AG08395 (cell line): ENCODE data around the gene KIF5C.

Source experiments
- DNase-seq: peaks from one replicate; pipeline ENCODE4 v3.0.0; 2012; ENCODE audit warnings: mixed read lengths, low spot score

The KIF5C gene

DNA sequence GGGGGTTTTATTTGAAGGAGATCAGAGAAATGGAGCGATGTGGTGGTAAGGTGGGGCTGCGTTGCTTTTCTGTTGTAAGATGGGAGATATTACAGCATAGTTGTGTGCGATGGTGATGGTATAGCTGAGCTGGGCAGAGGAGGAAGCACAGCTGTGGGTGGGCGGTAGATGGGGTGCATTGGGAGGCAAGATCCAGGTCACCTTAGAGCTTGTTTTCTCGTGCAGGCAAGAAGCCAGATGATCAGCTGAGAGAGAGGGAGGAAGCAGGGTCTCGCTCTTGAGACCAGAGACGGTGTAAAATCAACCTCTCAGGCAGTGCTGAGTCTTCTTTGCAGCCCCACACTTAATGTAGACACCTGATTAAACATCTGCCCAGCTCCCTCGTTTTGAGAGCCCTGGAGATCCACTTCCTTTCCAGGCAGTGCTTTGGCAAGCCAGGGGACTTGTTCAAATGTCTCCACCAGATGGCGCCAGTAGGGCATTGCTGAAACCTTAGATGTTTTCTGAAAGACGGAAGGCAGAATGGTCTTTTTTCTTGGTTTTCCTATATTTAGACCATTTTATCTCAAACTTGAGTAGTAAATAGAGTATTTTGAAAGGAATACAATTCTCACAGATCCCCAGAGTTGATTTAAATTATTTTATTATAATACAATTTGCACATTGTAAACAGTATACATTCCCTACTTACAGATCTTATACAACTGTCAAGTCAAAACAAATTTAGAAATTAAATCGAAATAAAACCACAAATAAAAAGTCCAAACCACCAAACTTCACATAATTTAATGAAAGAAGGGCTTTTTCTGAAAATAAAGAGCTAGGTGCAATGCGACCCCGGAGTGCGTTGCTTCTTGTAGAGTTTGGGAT, 142.3 kb downstream of the KIF5C start:
- peak; percentile 84 for DNase-seq

DNA sequence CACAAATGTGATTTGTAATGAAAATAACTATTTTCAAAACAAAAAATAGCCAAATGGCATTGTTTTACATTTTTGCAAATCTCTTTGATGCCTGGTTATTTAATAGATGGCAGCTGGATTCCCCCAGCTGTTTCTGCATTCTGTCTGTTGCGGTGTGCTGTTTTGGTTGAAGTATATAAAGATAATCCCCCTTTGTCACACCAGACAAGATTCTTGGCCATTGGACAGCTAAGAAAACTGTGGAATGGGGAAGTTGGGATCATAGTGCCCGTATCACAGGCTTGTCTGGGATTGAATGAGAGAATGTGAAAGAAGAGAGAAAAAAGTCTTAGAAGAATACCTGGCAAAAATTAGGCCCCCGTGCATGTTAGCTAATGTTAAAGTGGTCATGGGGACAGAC, 144.0 kb downstream of the KIF5C start:
- no peak for DNase-seq

DNA sequence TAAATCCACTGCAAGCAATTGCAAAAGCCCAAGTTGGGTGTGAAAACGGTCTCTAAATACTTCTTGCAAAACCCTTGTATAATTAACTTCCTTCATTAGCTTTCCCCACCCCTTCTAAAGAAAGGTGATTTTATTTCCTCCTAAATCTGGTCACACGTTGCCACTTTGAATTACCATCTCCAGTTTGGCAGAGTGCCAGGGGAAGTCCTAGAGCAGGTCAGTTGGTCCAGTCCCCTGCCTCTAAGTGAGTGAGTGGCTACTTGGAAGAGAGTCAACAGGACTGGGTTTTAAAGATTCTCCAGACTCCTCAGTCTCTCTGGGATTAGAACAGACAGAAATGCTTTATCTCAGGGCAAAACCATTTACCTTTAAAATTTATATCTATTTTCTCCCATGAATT, 144.7 kb downstream of the KIF5C start:
- DNase-seq, result no peak

DNA sequence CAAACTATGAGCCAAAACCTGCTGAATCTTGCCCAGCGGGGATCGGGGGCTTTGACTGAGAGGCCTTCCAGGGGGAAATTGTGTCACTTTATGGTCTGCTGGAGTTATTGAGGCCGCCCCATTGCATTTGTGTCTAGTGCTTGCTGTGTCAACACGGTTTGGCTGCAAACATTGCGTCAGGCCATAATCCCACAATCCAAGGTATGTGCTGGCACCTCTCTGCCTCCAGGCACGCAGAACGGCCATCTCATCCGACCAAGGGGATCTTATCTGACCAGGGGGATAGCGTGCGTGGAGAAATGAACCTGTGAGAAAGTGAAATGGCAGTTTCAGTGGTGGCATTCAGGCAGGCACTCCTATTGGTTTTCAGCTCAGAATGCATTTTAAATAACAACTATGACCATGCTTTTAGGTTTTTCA, 145.4 kb downstream of the KIF5C start:
- no peak for DNase-seq

DNA sequence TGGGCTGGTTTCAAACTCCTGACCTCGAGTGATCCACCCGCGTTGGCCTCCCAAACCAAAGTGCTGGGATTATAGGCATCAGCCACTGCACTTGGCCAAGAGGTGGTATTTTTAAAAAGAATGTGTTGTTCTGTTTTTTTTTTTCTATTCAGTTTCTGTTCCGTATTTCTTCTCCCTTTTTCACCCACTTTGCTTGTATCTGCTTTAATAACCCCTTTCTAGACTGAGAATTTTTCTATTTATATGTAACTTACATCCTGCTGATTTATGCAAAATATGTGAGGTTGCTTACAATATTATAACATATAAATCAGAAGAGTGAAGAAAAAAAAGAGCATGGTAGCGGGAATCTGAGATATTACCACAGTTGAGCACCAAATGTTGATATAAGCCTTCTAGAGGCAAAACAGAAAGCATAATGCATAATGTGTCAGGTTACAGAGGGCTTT, 146.3 kb downstream of the KIF5C start:
- no peak for DNase-seq

DNA sequence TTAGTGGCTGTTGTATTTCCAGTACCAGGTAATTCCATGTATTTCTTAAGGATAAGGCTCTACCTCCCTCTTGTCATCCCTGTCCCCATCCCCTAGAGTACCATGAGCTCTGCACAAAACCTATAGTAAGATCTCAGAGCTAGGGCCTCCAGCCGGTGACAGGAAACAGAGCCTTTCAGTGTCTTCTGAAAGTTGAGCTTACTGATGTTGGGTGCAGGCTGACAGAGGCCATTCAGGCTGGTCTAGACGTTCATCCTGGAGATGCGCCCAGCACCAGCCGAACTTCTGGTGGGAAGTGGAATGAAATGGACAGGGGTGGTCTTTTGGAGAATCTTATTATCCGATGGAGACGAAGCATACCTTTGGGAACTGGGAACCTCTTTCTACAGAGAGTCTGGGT, 146.7 kb downstream of the KIF5C start:
- DNase-seq, result no peak

DNA sequence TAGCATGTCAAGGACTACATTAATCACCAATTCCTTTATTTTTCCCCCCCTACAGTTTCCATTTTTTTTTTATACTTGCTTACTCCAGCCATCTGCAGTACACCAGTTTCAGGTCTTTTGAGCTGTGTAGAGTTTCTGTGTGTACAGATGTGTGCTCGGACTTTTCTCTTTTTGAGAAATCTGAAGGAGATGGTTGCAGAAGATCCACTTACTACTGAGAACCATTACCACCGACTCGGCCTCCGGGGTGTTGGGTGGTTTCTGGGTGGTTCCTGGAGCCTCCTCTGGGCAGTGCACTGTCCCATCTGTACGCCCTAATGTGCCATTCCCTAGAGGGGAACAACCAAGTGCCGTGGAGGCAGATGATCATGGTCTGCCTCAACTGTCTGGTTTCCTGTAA, 148.1 kb downstream of the KIF5C start:
- DNase-seq, result no peak

DNA sequence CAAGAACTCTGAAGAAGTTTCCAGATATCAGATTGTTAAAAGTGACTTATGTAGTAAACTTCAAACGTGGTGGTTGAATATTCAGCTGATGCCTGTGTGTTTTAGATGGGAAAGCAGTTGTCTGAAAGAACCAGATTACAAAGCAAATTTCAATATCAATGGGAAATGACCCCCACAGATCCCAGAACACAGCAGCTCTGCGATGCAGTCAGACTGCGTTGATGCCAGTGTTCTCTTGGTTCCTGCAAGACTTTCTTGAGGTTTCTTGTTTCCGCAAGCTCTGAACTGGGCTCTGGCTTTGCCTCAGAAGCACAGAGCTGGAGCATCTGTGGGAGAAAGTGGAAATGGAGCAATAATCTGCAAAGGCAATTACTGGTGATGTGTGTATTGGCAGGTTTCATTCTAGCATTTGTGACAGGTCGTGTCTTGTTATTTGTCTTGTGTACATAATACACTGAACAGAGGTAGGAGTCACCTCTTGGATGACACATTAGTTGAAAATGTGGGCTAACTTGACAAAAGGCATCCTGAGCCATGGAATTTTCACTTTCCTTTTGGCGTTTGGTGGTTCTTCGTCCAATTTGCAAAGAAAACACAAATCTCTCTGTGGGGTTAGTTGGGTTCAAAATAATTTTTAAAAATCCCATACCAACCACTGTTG, 152.7 kb downstream of the KIF5C start:
- no peak for DNase-seq

DNA sequence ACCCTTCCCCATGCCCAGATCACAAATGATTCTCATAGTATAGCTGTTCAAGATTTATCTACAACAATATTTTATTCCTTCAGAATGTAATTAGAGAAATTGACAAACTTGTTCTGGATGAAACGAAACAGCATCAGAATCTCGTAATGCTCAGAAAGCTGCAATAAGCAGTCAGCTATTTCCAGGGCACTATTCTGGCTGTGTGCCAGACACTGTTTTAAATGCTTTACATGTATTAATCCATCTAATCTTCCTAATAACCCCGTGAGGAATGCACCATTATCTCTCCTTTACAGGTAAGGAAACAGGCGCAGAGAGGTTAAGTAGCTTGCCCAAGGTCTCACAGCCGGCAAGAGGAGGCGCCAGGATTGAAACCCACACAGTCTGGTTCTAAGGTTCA, 153.3 kb downstream of the KIF5C start:
- no peak for DNase-seq

DNA sequence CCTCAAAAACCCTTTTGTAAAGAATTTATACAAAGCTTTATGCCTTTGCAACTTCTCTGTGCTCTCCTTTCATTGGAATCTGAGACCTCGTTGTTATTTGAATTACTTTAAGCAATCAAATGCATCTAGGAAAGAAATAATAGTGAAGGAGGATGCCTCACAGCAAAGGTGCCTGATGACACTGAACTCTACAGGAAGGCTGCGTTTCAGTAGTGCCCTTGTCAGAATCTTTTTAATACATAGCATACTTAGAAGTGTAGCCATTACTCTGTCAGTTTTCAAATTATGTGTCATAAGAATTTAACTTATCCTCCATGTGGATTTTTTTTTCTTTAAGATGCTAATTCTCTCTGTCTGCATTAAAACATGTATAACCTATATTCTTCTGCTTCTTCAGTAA, 153.9 kb downstream of the KIF5C start:
- DNase-seq, result no peak

DNA sequence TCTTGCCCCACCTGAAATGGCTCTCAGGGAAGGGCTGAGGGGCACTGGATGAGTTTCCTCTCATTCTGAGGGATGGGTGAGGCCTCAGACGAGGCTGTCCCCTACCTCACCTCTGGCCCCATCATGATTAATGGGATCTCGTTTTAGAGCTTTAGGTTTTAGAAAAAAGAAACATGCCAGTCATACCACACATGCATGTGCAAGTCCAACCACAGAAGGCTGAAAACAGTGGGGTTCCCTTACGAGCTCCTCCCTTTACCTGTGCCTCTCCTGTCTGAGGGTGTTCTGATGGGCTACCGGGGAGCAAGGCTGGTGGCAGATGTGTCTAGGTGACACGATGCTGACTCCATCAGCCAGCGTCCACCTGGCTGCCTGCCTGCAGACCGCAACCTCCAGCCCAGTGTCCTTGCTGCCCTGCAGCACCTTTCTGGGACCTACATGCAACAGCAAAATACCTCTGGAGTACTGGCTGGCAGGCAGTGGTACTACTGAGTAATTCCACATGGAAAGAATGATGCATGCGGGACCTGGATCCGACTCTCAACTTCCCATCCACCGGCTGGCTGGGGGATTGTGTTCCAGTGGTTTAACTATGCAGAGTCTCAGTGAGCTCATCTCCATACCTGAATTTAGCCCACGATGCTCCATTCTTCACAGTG, 154.4 kb downstream of the KIF5C start:
- DNase-seq, result no peak

DNA sequence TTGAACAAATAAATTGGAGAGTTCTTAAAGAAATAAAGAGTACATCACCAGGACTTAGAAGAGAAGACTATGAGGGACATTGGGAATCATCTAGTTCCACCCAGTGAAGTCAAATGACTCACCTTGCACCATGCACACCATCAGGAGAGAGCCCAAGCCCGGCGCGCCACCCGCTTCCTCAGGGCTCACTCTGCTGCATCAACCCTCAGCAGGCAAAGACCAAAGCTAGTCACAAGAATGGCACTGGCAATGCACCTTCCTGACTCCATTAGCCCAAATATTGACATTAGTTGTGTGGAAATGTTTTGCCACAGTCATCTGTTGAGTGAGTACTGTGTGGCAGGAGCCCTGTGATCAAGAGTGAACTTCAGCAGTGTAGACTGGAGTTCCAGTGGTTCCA, 156.4 kb downstream of the KIF5C start:
- DNase-seq, result no peak

DNA sequence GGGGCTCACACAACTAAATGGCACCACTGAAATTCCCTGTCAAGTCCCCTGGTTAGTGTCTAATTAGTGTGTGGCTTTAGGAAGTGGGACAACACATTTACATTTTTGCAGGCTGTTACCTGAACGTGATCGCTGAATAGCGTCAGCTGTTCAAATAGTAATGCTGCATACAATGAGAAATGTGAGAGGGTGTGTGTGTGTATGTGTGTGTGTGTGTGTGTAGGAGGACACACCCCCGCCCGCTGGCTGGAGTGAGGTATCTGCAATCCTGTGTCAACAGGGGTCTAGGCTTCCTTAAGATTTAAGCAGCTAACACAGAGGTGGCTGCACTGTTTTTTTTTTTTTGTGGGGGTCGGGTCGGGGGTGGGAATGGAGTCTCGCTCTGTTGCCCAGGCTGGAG, 158.7 kb downstream of the KIF5C start:
- DNase-seq, result no peak

DNA sequence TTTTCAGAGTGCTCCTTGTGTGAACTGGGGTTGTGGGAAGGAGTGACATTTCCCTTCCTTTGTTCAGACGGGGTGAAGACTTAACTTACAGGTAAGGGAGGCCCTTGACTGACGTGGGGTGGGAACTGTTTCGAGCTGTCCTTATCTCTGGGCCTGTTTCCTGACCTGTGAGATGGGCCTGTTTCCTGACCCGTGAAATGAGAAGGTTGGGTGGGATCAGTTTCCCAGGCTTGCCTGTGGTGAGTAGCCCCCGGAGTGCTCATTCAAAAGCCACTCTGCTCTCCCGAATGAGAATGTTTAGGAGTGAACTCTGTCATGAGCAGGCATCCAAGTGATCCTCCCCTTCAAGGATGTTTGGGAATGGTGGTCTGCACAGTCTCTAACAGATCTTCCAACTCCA, 159.4 kb downstream of the KIF5C start:
- no peak for DNase-seq

DNA sequence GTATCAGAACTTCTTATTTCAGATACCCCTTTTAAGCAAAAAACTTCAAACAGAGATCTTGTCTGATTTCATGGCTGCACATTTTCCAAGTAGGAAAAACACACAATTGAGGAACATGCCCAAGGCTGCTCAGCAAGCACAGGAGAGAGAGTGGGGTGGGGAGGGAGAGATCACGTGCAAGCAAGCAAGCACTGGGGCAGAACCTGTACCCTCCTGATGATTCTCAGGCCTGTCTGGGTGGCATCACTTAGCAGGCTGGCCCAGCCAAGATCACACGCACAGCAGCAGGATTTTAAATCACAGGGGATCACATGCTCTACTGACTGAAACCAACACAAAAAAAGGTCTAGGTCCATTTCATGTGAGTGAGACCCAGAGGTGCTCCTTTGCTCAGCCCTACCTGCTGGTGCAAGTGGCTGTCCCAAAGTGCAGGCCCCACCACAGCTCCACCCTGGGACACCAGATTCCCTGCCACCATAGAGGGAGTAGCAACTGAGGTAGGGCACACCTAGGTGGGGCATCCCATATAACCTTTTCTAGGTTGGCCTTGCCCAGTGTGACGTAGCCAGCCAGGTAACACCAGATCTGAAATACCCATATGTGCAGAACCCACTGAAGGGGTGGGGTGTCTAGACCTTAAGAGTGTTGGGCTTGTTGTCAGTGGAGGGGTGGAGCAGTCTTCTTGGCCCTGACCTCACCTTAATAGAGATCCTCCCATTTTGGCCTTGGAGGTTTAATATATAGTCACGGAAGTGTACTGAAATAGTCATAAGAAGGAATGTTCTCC, 161.7 kb downstream of the KIF5C start:
- no peak for DNase-seq

DNA sequence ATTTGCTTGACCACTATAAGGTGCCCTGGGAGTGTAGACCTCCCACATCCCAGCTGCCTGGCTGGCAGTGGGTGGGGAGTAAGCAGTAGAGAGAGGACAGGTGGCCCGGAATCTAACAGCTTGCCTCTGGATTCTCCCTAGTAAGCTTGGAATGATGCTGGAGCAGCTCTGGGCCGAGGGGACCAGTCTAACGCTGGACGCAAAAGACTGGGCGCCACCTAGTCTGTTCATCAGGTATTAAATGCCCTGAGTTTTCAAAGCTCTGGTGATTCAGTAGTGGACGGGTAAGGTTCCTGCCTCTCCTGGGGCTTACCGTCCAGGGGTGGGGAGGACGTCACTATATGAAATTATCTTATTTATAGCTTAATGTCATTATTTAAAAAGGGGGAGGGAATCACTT, 162.8 kb downstream of the KIF5C start:
- DNase-seq, result no peak

DNA sequence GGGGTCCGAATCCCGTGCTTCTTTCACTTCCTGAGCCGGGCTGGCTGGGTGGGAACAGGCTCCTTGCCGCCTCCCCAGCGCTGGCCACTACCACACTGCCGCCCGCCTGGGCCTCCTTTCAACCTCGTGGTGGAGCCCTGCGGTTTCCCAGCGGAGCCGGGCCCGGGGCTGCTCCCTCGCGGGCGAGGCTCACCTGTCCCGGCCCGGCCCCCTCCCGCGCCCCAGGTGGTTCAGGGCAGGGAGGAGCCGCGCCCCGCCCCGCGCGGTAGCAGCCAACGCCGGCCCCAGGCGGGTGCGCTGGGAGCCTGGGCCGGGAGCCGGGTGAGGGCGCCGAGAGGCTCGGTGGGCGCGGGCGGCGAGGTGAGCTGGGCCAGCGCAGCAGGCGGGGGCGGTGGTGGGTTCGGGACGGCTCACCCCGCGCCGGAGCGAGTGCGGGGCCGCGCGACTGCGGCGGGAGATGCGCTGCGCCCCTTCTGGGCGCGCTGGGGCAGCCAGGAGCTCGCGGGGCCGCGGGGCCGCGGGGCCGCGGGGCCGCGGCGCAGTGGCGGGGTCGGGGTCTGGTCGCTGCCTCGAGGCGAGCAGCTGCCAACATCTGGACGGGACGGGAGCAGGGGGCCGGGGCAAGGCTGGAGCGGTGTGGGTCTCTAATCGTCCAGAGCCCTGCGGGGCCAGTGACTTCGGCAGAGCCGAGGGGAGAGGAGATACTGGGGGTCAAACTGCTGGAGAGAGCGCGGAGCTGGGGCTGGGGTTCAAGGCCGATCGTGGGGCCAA, 163.6 kb downstream of the KIF5C start, which contains the start of gene LYPD6B:
LYPD6B (plus strand) TSS at position 258 of the 771 bp plus-strand sequence. CDS start 92,250 bp downstream, outside the sequence.
- peak; percentile 33 for DNase-seq

DNA sequence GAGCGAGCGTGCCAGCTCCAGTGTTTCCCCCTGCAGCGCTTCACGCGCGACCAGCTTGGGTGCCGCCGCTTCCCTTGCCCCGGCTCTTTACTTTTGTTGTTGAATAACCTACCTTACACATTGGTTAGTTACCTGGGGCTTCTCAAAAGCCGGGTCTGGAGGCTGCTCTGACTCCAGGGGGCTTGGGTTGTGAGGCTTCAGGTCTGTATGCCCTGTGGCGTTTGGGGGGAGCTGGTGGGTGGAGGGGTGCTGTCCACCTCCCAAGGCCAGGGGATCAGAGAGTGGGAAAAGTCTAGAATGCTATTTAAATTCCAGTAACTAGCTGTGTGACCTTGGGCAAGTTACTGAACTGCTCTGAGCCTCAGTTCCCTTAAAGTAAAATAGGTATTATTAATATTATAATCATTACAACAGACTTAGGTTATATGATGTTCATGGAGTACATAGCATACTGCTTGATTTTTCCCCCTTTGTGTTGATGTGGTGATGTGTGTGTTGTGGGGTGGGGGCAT, 164.2 kb downstream of the KIF5C start:
- no peak for DNase-seq

DNA sequence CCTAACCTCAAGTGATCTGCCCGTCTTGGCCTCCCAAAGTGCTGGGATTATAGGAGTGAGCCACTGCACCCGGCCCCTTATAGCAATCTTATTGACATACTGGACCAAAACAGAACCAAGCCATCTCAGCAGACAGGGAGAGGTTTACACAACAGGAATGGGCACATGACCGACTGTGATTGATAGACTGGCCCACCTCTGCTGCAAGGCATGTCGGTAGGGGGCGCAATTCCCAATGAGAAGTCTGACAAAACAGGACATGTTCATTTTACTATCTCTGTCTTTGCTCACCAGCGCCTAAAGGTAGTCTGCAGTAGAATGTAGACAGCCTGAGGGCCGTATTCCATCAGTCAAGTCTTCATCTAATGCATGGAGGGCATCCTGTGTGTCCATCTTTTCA, 165.4 kb downstream of the KIF5C start:
- no peak for DNase-seq

DNA sequence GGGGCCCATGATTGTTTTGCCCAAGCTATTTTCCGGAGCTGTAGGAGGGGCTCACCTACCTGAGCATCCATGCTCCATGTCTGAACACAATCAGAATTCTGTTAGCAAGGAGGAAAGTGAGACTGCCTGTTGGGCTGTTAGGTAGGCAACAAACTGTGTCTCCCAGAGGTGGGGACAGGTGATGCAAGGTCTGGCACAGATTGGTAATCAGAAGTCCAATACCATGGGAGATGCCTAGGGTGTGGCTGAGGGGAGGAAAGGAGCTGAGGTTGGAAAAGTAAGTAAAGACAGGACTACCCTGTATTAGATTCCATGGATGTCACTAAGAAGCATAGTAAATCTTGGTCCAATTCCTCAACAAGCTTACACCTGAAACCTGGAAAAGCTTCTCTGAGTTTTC, 166.5 kb downstream of the KIF5C start:
- DNase-seq, result no peak

DNA sequence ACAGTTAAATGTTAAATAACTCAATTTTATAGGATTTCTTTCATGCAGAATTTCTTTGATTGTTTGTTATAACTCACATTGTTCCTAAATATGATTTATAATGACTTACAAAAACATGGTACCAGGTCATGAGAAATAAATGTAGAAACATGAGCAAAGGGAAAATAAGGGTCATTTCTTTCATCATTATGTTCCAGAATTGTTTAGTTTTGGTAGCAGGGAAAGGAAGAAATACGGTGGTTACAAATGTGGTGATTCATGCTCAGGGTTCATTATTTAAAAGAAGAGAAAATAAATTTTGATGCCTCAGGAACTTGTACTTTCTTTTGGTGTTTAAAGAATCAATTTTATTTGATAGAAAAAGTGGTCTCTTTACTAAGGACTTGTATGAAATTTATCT, 167.9 kb downstream of the KIF5C start:
- no peak for DNase-seq
